Activated CD4-positive, CD25-positive, alpha-beta regulatory T cell treated with anti-CD3 and anti-CD28 coated beads, Interleukin-2, amount 50 U/mL, for 72 hours (primary cell): ENCODE data around the gene KMT2C.
"Not testable (repeated sequence)": the region's sequence is repeated elsewhere in the genome, so short reads cannot be mapped to it uniquely, and the experiment has no call there.

Experiments
- DNase-seq: peaks from one replicate; pipeline ENCODE4 v3.0.0; 2021

The KMT2C gene

GRCh38 chr7:152399344-152399743 is 36.5 kb downstream of the KMT2C start:
- DNase-seq: no peak

DNA sequence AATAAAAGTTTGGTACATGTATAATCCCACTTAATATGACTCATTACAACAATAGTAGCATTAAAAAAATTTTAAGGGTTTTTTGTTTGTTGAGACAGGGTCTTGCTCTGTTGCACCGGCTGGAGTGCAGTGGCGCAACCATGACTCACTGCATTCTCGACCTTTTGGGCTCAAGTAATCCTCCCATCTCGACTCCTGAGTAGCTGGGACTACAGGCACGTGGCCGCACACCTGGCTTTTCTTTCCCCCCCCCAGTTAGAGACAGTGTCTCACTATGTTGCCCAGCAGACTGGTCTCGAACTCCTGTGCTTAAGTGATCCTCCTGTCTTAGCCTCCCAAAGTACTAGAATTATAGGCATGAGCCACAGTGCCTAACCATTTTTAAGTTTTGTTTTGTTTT is 40.7 kb downstream of the KMT2C start:
- no peak for DNase-seq

GRCh38 chr7:152394214-152394613 is 41.6 kb downstream of the KMT2C start:
- not testable (repeated sequence) for DNase-seq

DNA sequence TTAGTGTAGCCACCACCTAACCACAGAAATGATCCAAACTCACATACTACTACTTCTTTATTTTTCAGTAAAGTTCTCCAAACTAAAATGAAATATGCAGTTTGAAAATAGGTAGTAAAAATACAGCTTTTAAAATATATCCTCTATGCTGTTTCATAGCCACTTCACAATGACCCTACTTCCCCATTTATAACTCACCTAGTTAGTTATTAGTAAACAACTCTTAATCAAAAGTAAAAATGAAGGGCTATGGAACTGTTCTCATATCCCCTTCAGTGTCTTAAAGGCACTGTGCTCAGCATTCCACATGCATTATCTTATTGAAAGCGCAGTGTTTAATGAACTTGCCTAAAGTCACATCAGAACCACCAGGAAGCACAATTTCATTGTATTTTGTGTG is 43.5 kb downstream of the KMT2C start:
- DNase-seq: no peak

GRCh38 chr7:152386136-152386764 is 49.6 kb downstream of the KMT2C start:
- not testable (repeated sequence) for DNase-seq

GRCh38 chr7:152384235-152385200 is 51.3 kb downstream of the KMT2C start:
- not testable (repeated sequence) for DNase-seq

DNA sequence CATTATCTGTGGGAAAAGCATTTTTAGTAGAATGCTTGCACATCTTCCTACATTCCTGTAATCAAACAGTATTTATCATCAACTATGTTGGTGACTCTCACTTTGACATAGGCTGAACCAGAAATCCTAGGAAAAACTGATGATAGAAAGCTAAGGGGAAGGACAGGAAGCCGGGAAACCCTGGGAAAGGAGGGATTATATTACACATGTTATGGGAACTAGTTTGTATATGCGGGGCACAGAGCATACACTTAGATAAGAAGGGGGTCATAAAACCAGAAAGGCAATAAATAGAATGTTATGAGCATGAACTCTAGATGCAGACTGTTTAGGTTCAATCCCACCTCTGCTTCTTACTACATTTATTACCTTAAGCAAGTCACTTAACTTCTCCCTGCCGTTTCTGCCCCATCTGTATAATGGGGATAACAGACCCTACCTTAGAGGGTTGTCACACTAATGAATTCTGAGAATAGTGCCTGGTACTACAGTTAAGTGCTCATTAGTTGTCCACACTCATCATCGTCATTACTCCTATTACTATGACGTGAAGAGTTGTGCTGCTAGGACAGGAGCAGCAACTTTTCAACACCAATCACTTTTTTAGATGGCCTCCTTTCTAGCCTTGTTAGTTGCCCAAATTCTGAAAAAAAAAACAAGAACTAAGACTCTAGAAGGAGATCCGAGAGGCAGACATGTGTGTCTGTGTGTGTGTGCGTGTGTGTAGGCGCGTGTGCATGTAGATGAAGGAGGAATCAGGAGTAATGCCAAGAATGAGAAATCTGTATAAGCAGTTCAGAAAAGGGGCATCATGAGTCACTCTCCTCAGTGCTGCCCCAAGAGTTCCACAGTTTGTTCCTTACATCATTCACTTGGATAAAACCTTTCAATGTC is 52.2 kb downstream of the KMT2C start:
- no peak for DNase-seq

- DNase-seq: no peak
Measured at GRCh38 chr7:152382244-152382643, 53.6 kb downstream of the KMT2C start.

DNA sequence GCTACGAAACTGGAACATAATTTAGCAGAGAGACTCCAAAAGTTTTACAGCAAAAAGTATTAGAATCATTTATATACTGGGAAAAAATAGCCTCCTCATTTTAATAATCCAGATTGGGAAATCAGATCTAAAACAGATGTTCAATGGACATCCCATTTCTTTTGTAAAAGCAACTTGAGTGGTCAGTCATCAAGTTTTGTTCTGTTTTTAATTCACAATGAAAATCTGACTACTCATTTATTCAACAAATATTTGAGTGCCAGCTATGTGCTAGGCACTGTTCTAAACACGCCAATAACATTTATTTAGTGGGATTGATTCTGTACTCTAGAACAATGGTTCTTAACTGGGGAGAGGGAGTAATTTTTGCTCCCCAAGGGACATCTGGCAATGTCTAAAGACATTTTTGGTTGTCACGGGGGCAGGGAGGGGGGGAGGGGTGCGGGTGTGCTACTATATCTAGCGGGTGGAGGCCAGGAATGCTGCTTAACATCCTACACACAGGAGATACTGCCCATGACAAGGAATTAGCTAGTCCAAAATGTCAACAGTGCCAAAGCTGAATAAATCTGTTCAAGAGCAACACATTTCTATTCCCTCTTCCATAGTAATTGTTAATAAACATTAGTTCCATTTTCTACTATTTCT is 54.7 kb downstream of the KMT2C start:
- DNase-seq: not testable (repeated sequence)

DNA sequence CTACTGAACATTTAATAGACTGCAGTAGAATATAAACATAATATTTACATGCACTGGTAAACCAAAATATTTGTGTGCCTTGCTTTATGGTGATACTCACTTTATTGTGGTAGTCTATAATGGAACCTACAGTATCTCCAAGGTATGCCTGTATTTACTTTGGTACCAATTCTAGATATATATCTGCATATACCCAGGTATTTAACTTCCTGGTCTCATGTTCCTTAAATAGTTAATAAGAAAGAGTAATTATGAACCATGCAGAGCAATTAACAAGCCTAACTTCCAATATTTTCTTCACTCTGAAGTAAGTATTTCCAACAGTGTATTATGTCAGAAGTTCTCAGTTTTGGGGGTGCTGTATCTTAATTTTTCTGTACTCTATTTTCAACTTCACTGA is 57.3 kb downstream of the KMT2C start:
- not testable (repeated sequence) for DNase-seq

DNA sequence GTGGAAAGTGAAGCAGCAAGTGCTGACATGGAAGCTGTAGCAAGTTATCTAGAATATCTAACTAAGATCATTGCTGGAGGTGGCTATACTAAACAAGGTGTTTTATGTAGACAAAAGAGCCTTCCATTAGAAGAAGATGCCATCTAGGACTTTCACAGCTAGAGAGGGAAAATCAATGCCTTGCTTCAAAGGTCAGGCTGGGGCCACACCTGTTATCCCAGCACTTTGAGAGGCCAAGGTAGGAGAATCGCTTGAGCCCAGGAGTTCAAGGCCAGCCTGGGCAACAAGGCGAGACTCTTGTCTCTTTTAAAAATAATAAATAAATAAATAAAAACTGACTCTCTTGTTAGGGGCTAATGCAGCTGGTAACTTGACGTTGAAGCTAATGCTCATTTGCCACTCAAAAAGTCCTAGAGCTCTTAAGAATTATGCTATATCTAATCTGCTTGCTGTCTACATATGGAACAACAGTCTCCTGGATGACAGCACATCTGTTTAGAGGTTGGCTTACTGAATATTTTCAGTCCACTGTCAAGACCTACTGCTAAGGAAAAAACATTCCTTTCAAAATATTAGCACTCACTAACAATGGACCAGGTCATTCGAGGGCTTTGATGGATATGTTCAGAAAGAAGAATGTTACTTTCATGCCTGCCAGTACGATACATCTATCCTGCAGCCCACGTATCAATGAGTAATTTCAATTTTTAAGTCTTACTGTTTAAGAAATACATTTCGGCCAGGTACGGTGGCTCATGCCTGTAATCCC is 58.9 kb downstream of the KMT2C start:
- DNase-seq: not testable (repeated sequence)

GRCh38 chr7:152370297-152370696 is 65.5 kb downstream of the KMT2C start:
- DNase-seq: no peak

GRCh38 chr7:152369518-152369917 is 66.3 kb downstream of the KMT2C start:
- no peak for DNase-seq

DNA sequence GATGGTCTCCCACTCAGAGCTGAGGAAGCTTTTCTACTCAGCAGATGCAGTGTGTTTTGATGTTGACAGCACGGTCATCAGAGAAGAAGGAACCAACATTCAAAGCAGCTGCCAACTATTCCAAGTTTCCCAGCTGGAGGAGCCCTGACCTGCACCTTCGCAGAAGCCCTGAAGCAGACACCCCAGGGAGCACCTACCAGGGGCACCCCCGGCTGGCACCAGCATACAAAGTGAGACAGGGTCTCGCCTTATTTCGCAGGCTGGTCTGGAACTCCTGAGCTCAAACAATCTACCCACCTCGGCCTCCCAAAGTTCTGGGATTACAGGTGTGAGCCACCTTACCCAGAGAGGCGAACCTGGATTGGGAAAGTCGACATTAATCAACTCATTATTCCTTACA is 68.6 kb downstream of the KMT2C start:
- no peak for DNase-seq

DNA sequence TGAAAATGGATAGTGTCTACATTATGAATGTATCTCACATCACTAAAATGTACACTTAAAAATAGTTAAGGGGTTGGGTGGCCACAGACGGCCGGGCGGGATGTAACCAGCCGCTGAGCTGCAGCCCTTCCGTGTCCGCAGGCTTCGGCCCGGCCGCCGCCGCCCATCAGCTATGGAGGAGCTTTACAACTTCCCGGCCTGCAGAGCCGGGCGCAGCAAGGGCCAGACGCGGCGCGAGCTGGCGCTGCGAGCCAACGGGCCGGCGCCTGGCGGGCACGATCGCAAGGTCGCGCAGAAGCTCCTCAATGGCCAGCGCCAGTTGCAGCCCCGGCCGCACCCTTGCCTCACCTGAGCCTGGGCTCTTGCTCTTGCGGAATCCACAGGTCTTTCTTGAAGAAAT is 69.1 kb downstream of the KMT2C start:
- no peak for DNase-seq

DNA sequence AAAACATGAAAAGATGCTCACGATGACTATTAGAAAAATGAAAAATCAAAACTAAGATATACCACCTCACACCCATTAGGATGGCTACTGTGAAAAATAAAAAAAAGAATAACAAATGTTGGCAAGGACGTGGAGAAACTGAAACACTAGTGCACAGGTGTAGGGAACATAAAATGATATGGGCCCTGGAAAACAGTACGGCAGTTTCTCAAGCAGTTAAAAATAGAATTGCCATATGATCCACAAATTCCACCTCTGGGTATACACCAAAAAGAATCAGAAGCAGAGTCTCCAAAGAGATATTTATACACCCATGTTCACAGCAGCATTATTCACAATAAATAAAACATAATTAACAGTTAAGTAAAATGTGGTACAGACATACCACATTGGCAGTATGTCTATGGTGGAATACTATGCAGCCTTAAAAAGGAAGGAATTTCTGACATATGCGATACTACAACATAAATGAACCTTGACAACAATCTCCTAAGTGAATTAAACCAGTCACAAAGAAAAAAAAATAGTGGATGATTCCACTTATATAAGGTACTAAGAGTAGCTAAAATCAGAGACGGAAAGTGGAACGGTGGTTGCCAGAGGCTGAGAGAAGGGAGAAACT is 69.7 kb downstream of the KMT2C start:
- no peak for DNase-seq

DNA sequence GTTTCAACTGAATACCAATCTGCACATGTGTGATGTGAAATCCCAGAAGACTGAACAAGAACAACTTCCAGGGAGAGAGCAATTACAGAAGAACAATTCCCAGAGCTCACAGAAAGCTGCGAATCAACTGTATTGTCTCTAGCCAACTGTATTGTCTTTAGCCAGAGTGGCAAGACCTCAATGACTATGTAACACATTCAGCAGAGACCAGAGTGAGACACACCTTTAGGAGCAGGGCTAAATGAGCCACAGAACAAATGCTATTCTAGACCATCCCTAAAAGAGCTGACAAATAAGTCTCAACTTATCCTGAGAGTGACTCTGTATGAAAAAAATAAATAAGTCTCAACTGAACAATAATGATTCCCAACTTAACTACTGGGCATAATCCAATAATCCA is 72.0 kb downstream of the KMT2C start:
- no peak for DNase-seq

GRCh38 chr7:152362128-152362926 is 73.5 kb downstream of the KMT2C start:
- no peak for DNase-seq

DNA sequence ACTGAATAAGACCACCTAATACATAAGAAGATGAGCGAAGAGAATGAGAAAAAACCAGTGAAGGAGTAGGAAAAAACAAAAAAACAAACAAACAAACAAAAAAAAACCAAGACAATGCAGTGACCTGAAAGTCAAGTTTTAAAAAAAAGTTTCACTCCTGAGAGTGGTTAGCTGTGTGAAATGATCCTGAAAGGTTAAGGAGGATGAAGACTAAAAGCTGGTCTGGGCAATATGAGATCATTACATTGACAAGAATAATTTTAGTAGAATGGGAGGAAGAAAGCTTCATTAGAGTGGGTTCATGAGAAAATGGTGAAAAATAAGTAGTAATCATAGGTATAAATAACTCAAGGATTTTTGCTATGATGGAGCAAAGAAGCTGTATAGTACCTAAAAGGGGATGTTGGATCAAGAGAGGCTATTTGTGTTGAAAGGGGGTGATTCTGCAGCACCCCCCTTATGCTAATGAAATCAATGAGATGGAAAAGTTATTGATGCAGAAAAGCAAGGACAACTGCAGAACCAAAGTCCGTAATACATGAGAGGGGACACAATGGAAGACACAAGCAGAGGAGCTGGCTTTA is 80.2 kb downstream of the KMT2C start:
- no peak for DNase-seq

DNA sequence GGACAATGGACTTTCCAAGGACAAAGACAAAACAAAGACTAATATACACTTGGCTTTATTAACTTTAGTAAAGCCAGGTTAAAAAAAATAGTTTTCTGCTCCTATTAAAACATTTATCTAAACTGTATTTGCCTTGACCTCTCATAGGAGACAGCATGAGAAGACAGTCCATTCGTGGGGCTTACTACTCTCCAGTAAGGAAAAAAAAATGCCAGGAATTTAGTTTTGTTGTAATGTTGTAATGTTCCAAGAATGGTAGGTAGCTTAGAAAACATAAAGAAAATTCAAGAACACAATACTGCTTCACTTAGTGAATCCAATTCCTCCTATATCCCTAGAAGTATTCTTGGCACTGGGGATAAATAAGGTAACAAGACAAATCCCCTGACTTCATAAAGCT is 81.7 kb downstream of the KMT2C start:
- DNase-seq: no peak
